ENCODE measurements around the gene ZNF860.
A peak's percentile ranks its signal among the peaks of the same experiment; 100 is the strongest.

The ZNF860 gene

GRCh38 chr3:31952205-31952604 is 29.3 kb upstream of the ZNF860 start:
- no peak overlapping the region for H3K4me3 ChIP-seq (ENCODE audit: low read depth, low read length)
- DNase-seq (ENCODE audit: low read depth) = peak; percentile 72
- no peak for TF ChIP-seq CTCF (IDR thresholded peaks at IDR 0.05; ENCODE audit: low read depth, low read length, missing control alignments)

- DNase-seq (ENCODE audit: low read depth) = no peak
- TF ChIP-seq CTCF (IDR thresholded peaks at IDR 0.05; ENCODE audit: low read depth, low read length, missing control alignments) = no peak
- H3K4me3 ChIP-seq (ENCODE audit: low read depth, low read length) = no peak overlapping the region
Measured at GRCh38 chr3:31953091-31953490, 28.5 kb upstream of the ZNF860 start.

DNA sequence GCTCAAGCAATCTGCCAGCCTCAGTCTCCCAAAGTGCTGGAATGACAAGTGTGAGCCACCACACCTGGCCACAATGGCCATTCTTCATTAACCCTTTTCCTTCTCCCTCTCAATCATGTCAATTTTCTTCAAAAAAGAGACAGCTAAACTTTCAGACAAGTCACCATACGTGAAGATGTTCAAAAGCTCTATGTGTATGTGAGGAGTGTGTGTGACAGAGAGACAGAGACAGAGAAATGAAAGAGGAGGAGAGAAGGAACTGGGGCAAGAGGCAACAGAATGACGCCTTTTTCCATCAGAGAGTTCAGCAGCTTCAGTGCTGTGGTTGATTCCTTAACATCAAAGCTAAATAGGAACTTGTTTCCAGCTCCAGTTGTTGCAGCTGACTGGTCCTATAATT is 27.9 kb upstream of the ZNF860 start:
- TF ChIP-seq CTCF (IDR thresholded peaks at IDR 0.05; ENCODE audit: low read depth, low read length, missing control alignments) = no peak
- no peak overlapping the region for H3K4me3 ChIP-seq (ENCODE audit: low read depth, low read length)

GRCh38 chr3:31955581-31955980 is 26.0 kb upstream of the ZNF860 start:
- no peak overlapping the region for H3K4me3 ChIP-seq (ENCODE audit: low read depth, low read length)
- no peak for TF ChIP-seq CTCF (IDR thresholded peaks at IDR 0.05; ENCODE audit: low read depth, low read length, missing control alignments)
- no peak for DNase-seq (ENCODE audit: low read depth)

More for the DNA sequence above, 27.9 kb upstream of the ZNF860 start:
- no peak for DNase-seq (ENCODE audit: low read depth)

- TF ChIP-seq CTCF (IDR thresholded peaks at IDR 0.05; ENCODE audit: low read depth, low read length, missing control alignments) = no peak
- DNase-seq (ENCODE audit: low read depth) = no peak
- no peak overlapping the region for H3K4me3 ChIP-seq (ENCODE audit: low read depth, low read length)
Measured at GRCh38 chr3:31957106-31957505, 24.4 kb upstream of the ZNF860 start.

- no peak for DNase-seq (ENCODE audit: low read depth)
- no peak for TF ChIP-seq CTCF (IDR thresholded peaks at IDR 0.05; ENCODE audit: low read depth, low read length, missing control alignments)
Measured at GRCh38 chr3:31958701-31959152, 22.8 kb upstream of the ZNF860 start.

DNA sequence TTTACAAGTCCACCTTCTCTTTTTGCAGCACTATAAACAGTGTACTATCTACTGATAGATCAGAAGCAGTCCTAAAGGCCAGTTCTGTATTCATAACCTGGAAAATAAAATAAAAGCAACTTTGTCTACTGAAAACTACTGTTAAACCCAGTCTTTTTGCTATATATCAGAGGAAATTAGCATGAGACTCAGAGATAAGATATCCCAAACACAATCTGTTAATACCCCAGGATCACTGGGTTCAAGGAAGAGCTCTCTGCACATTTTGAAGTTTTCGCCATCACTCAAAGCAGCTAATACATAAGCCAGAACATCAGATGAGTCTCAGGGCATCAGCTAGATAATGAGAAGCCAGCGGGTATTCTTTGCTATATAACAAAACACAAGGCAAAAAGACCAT is 22.3 kb upstream of the ZNF860 start:
- no peak for DNase-seq (ENCODE audit: low read depth)
- H3K4me3 ChIP-seq (ENCODE audit: low read depth, low read length) = no peak overlapping the region
- TF ChIP-seq CTCF (IDR thresholded peaks at IDR 0.05; ENCODE audit: low read depth, low read length, missing control alignments) = no peak

More at GRCh38 chr3:31958701-31959152, 22.8 kb upstream of the ZNF860 start:
- H3K4me3 ChIP-seq (ENCODE audit: low read depth, low read length) = no peak overlapping the region
